ENCODE measurements around the gene PRKAG2.

The PRKAG2 gene

GRCh38 chr7:151919595-151919994, 42.7 kb upstream of the PRKAG2 start:
- H3K4me1 ChIP-seq (ENCODE audit: control insufficient read depth in 1 of 2, insufficient read depth in 2 of 2, low read length in 2 of 2): no peaks in the 10 kb centered on the region
- H3K27me3 ChIP-seq (ENCODE audit: insufficient read depth, low read length): no peaks in the 10 kb centered on the region
- H3K4me2 ChIP-seq (ENCODE audit: low read length): no peak overlapping the region
- H2BK120ac ChIP-seq (ENCODE audit: insufficient read depth, low read length, poor library complexity): no peak overlapping the region
- no peak overlapping the region for H3K4me3 ChIP-seq (ENCODE audit: low read depth, low read length)
- no CpG with 5 or more reads among the region's 8 CpGs for whole genome bisulfite sequencing (ENCODE audit: extremely low coverage, insufficient coverage, insufficient read length)
- H3K14ac ChIP-seq (ENCODE audit: low read length): no peak overlapping the region
- no peaks in the 10 kb centered on the region for H3K79me1 ChIP-seq (ENCODE audit: low read length)
- no peak overlapping the region for H4K12ac ChIP-seq (ENCODE audit: low read depth, low read length)
- no peak overlapping the region for H3K23ac ChIP-seq (ENCODE audit: low read length)
- no peak overlapping the region for H4K91ac ChIP-seq (ENCODE audit: low read depth, low read length)
- H3K36me3 ChIP-seq (ENCODE audit: control insufficient read depth in 1 of 2, insufficient read depth in 2 of 2, low read length in 2 of 2): no peaks in the 10 kb centered on the region
- no peaks in the 10 kb centered on the region for H3K79me2 ChIP-seq (ENCODE audit: control insufficient read depth, insufficient read depth, low read length, poor library complexity)
- no peak overlapping the region for H3K18ac ChIP-seq (ENCODE audit: low read length)
- H3K27ac ChIP-seq (ENCODE audit: low read depth, low read length): no peak overlapping the region
- H3K9me3 ChIP-seq (ENCODE audit: insufficient read depth, low read depth, low read length): no peaks in the 10 kb centered on the region
- no peak overlapping the region for H2BK12ac ChIP-seq (ENCODE audit: low read length)
- no peak overlapping the region for H3K9ac ChIP-seq (ENCODE audit: low read length)
- H2AK5ac ChIP-seq (ENCODE audit: low read length): no peak overlapping the region
- H4K8ac ChIP-seq (ENCODE audit: low read depth, low read length): no peak overlapping the region
- no peak overlapping the region for H3K4ac ChIP-seq (ENCODE audit: low read depth, low read length)
- DNase-seq: no peak
- no peak overlapping the region for H2BK5ac ChIP-seq (ENCODE audit: low read depth, low read length, poor library complexity)
- no peak overlapping the region for H2AFZ ChIP-seq (ENCODE audit: insufficient read depth, low read length, poor library complexity)

GRCh38 chr7:151918510-151918843, 41.6 kb upstream of the PRKAG2 start:
- Histone ChIP-seq H3K4me2 (ENCODE audit: low read length) (no peak overlapping the region), H3K4me1 (ENCODE audit: control insufficient read depth in 1 of 2, insufficient read depth in 2 of 2, low read length in 2 of 2) (no peaks in the 10 kb centered on the region), H3K36me3 (ENCODE audit: control insufficient read depth in 1 of 2, insufficient read depth in 2 of 2, low read length in 2 of 2) (no peaks in the 10 kb centered on the region), H4K91ac (ENCODE audit: low read depth, low read length) (no peak overlapping the region), H4K8ac (ENCODE audit: low read depth, low read length) (no peak overlapping the region), H3K14ac (ENCODE audit: low read length) (no peak overlapping the region), H3K9me3 (ENCODE audit: insufficient read depth, low read depth, low read length) (no peaks in the 10 kb centered on the region), H2BK120ac (ENCODE audit: insufficient read depth, low read length, poor library complexity) (no peak overlapping the region), H4K12ac (ENCODE audit: low read depth, low read length) (no peak overlapping the region), H3K23ac (ENCODE audit: low read length) (no peak overlapping the region), H3K27me3 (ENCODE audit: insufficient read depth, low read length) (no peaks in the 10 kb centered on the region), H3K27ac (ENCODE audit: low read depth, low read length) (no peak overlapping the region), H3K79me2 (ENCODE audit: control insufficient read depth, insufficient read depth, low read length, poor library complexity) (no peaks in the 10 kb centered on the region), H2AFZ (ENCODE audit: insufficient read depth, low read length, poor library complexity) (no peak overlapping the region), H2BK5ac (ENCODE audit: low read depth, low read length, poor library complexity) (no peak overlapping the region), H2AK5ac (ENCODE audit: low read length) (no peak overlapping the region), H3K4me3 (ENCODE audit: low read depth, low read length) (no peak overlapping the region), H3K4ac (ENCODE audit: low read depth, low read length) (no peak overlapping the region), H2BK12ac (ENCODE audit: low read length) (no peak overlapping the region), H3K18ac (ENCODE audit: low read length) (no peak overlapping the region), H3K79me1 (ENCODE audit: low read length) (no peaks in the 10 kb centered on the region), H3K9ac (ENCODE audit: low read length) (no peak overlapping the region)
- no peak for DNase-seq
- no CpG with 5 or more reads among the region's 5 CpGs for WGBS (ENCODE audit: extremely low coverage, insufficient coverage, insufficient read length)

- H3K23ac ChIP-seq (ENCODE audit: low read length): no peak overlapping the region
- no peaks in the 10 kb centered on the region for H3K79me2 ChIP-seq (ENCODE audit: control insufficient read depth, insufficient read depth, low read length, poor library complexity)
- H3K27ac ChIP-seq (ENCODE audit: low read depth, low read length): no peak overlapping the region
- H2BK120ac ChIP-seq (ENCODE audit: insufficient read depth, low read length, poor library complexity): no peak overlapping the region
- H4K12ac ChIP-seq (ENCODE audit: low read depth, low read length): no peak overlapping the region
- H3K4ac ChIP-seq (ENCODE audit: low read depth, low read length): no peak overlapping the region
- H3K9me3 ChIP-seq (ENCODE audit: insufficient read depth, low read depth, low read length): no peaks in the 10 kb centered on the region
- no peak overlapping the region for H2BK5ac ChIP-seq (ENCODE audit: low read depth, low read length, poor library complexity)
- no CpG with 5 or more reads among the region's 10 CpGs for WGBS (ENCODE audit: extremely low coverage, insufficient coverage, insufficient read length)
- no peaks in the 10 kb centered on the region for H3K36me3 ChIP-seq (ENCODE audit: control insufficient read depth in 1 of 2, insufficient read depth in 2 of 2, low read length in 2 of 2)
- no peak overlapping the region for H3K14ac ChIP-seq (ENCODE audit: low read length)
- H2AFZ ChIP-seq (ENCODE audit: insufficient read depth, low read length, poor library complexity): no peak overlapping the region
- no peaks in the 10 kb centered on the region for H3K27me3 ChIP-seq (ENCODE audit: insufficient read depth, low read length)
- H4K91ac ChIP-seq (ENCODE audit: low read depth, low read length): no peak overlapping the region
- no peak overlapping the region for H2BK12ac ChIP-seq (ENCODE audit: low read length)
- no peak overlapping the region for H2AK5ac ChIP-seq (ENCODE audit: low read length)
- no peak overlapping the region for H3K4me3 ChIP-seq (ENCODE audit: low read depth, low read length)
- H3K4me2 ChIP-seq (ENCODE audit: low read length): no peak overlapping the region
- no peak overlapping the region for H3K9ac ChIP-seq (ENCODE audit: low read length)
- H3K18ac ChIP-seq (ENCODE audit: low read length): no peak overlapping the region
- H4K8ac ChIP-seq (ENCODE audit: low read depth, low read length): no peak overlapping the region
- H3K79me1 ChIP-seq (ENCODE audit: low read length): no peaks in the 10 kb centered on the region
- DNase-seq: peak in 1 of 2 donors; percentile 22
- H3K4me1 ChIP-seq (ENCODE audit: control insufficient read depth in 1 of 2, insufficient read depth in 2 of 2, low read length in 2 of 2): no peaks in the 10 kb centered on the region
Observed at GRCh38 chr7:151917791-151918509, 41.0 kb upstream of the PRKAG2 start.

- no peak overlapping the region for H3K18ac ChIP-seq (ENCODE audit: low read length)
- H3K79me1 ChIP-seq (ENCODE audit: low read length): no peaks in the 10 kb centered on the region
- no peak overlapping the region for H2BK5ac ChIP-seq (ENCODE audit: low read depth, low read length, poor library complexity)
- no peak overlapping the region for H3K27ac ChIP-seq (ENCODE audit: low read depth, low read length)
- H3K9ac ChIP-seq (ENCODE audit: low read length): no peak overlapping the region
- no peaks in the 10 kb centered on the region for H3K27me3 ChIP-seq (ENCODE audit: insufficient read depth, low read length)
- H3K79me2 ChIP-seq (ENCODE audit: control insufficient read depth, insufficient read depth, low read length, poor library complexity): no peaks in the 10 kb centered on the region
- no peak overlapping the region for H3K4me3 ChIP-seq (ENCODE audit: low read depth, low read length)
- H3K14ac ChIP-seq (ENCODE audit: low read length): no peak overlapping the region
- no peak for DNase-seq
- H3K23ac ChIP-seq (ENCODE audit: low read length): no peak overlapping the region
- no peaks in the 10 kb centered on the region for H3K36me3 ChIP-seq (ENCODE audit: control insufficient read depth in 1 of 2, insufficient read depth in 2 of 2, low read length in 2 of 2)
- no peak overlapping the region for H4K8ac ChIP-seq (ENCODE audit: low read depth, low read length)
- H4K91ac ChIP-seq (ENCODE audit: low read depth, low read length): no peak overlapping the region
- no peak overlapping the region for H4K12ac ChIP-seq (ENCODE audit: low read depth, low read length)
- no peak overlapping the region for H2BK120ac ChIP-seq (ENCODE audit: insufficient read depth, low read length, poor library complexity)
- no peak overlapping the region for H3K4me2 ChIP-seq (ENCODE audit: low read length)
- H3K4ac ChIP-seq (ENCODE audit: low read depth, low read length): no peak overlapping the region
- no peaks in the 10 kb centered on the region for H3K9me3 ChIP-seq (ENCODE audit: insufficient read depth, low read depth, low read length)
- H2AK5ac ChIP-seq (ENCODE audit: low read length): no peak overlapping the region
- no CpG with 5 or more reads among the region's 1 CpG for WGBS (ENCODE audit: extremely low coverage, insufficient coverage, insufficient read length)
- no peak overlapping the region for H2AFZ ChIP-seq (ENCODE audit: insufficient read depth, low read length, poor library complexity)
- no peaks in the 10 kb centered on the region for H3K4me1 ChIP-seq (ENCODE audit: control insufficient read depth in 1 of 2, insufficient read depth in 2 of 2, low read length in 2 of 2)
- H2BK12ac ChIP-seq (ENCODE audit: low read length): no peak overlapping the region
Observed at GRCh38 chr7:151914051-151914450, 37.1 kb upstream of the PRKAG2 start.

Measured in trophoblast cell (in vitro differentiated cells and primary cell).